Measurements from ENCODE around the gene SCN9A.
"Not testable (repeated sequence)": the region's sequence is repeated elsewhere in the genome, so short reads cannot be mapped to it uniquely, and the experiment has no call there.

Gene SCN9A

GRCh38 chr2:166373951-166374350 is 1.8 kb downstream of the SCN9A start:
- no peak for DNase-seq

- no peak for DNase-seq
Measured at GRCh38 chr2:166373539-166373938, 2.2 kb downstream of the SCN9A start.

GRCh38 chr2:166373105-166373504 is 2.6 kb downstream of the SCN9A start:
- DNase-seq, result no peak

GRCh38 chr2:166372046-166372445 is 3.7 kb downstream of the SCN9A start:
- DNase-seq, result no peak

- DNase-seq, result no peak
Measured at GRCh38 chr2:166365803-166366420, 9.8 kb downstream of the SCN9A start.

GRCh38 chr2:166365239-166365638 is 10.5 kb downstream of the SCN9A start:
- no peak for DNase-seq

GRCh38 chr2:166364476-166365161 is 11.1 kb downstream of the SCN9A start:
- no peak for DNase-seq

GRCh38 chr2:166361351-166362153 is 14.2 kb downstream of the SCN9A start:
- DNase-seq, result no peak

GRCh38 chr2:166360906-166361305 is 14.8 kb downstream of the SCN9A start:
- DNase-seq, result no peak

- no peak for DNase-seq
Measured at GRCh38 chr2:166360426-166360825, 15.3 kb downstream of the SCN9A start.

GRCh38 chr2:166357950-166358321 is 17.8 kb downstream of the SCN9A start:
- not testable (repeated sequence) for DNase-seq

- no peak for DNase-seq
Measured at GRCh38 chr2:166357068-166357949, 18.4 kb downstream of the SCN9A start.

GRCh38 chr2:166351319-166351718 is 24.4 kb downstream of the SCN9A start:
- DNase-seq, result no peak

- no peak for DNase-seq
Measured at GRCh38 chr2:166350525-166350924, 25.2 kb downstream of the SCN9A start.

- DNase-seq, result no peak
Measured at GRCh38 chr2:166344286-166345113, 31.2 kb downstream of the SCN9A start.

GRCh38 chr2:166343467-166343866 is 32.3 kb downstream of the SCN9A start:
- DNase-seq, result no peak

GRCh38 chr2:166341426-166341825 is 34.3 kb downstream of the SCN9A start:
- no peak for DNase-seq

- no peak for DNase-seq
Measured at GRCh38 chr2:166338831-166339339, 36.9 kb downstream of the SCN9A start.

GRCh38 chr2:166337932-166338331 is 37.8 kb downstream of the SCN9A start:
- DNase-seq, result no peak

- DNase-seq, result no peak
Measured at GRCh38 chr2:166335284-166335683, 40.5 kb downstream of the SCN9A start.

GRCh38 chr2:166334805-166335204 is 40.9 kb downstream of the SCN9A start:
- no peak for DNase-seq

GRCh38 chr2:166333801-166334200 is 41.9 kb downstream of the SCN9A start:
- DNase-seq, result no peak

All from stimulated activated CD4-positive, alpha-beta T cell treated with anti-CD3 and anti-CD28 coated beads, Interleukin-4, amount 100 ng/mL, for 4 hours (primary cell).